Measurements from ENCODE around the gene PDCD4.

GRCh38 chr10:110923856-110924493 lies 52.2 kb downstream of the PDCD4 start:
- TF ChIP-seq, protein P1, sequence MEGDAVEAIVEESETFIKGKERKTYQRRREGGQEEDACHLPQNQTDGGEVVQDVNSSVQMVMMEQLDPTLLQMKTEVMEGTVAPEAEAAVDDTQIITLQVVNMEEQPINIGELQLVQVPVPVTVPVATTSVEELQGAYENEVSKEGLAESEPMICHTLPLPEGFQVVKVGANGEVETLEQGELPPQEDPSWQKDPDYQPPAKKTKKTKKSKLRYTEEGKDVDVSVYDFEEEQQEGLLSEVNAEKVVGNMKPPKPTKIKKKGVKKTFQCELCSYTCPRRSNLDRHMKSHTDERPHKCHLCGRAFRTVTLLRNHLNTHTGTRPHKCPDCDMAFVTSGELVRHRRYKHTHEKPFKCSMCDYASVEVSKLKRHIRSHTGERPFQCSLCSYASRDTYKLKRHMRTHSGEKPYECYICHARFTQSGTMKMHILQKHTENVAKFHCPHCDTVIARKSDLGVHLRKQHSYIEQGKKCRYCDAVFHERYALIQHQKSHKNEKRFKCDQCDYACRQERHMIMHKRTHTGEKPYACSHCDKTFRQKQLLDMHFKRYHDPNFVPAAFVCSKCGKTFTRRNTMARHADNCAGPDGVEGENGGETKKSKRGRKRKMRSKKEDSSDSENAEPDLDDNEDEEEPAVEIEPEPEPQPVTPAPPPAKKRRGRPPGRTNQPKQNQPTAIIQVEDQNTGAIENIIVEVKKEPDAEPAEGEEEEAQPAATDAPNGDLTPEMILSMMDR (IDR thresholded peaks at IDR 0.05; ENCODE audit: low read length), result no peak
- no peak for TF ChIP-seq EZH2 (optimal IDR thresholded peaks at IDR 0.05; ENCODE audit: low read depth, low read length)

All from MM.1S (cell line).